GM12865 (cell line): Measurements from ENCODE around the gene GABRB3.

ENCODE experiments used
- DNase-seq: peaks from one replicate; pipeline ENCODE4 v3.0.0; 2010; ENCODE audit warnings: low read depth
- H3K4me3 ChIP-seq: 2 replicates; pipeline ENCODE4 v1.5.1; 2011; ENCODE audit warnings: mild to moderate bottlenecking, low read depth, low read length, control low read depth
- TF ChIP-seq, protein P1 (sequence below): IDR thresholded peaks from 2 replicates; pipeline ENCODE4 v1.5.1; 2011; ENCODE audit warnings: low read length, control low read depth, low read depth, inconsistent platforms; ENCODE audit not compliant: insufficient read depth; ENCODE audit errors: missing control alignments

Gene GABRB3

DNA sequence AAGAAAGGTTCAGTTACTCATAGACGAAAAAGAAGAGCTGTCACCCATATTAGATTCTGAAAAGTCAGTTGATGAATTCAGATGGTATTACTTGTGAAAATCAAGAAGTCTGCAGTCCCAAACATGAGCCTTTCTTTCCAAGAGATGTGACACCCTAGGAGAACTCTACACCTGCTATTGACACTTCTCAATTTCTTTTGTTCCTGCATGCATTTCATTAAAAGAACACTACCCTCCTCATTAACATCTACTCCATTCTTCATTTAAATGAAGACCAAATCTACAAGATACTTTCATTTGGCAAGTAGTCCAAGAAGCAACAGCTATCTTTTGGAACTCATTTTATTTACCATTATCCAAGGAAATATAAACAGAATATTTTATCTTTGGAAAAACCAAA lies 6.6 kb downstream of the GABRB3 start:
- H3K4me3 ChIP-seq = no peak overlapping the region
- TF ChIP-seq, protein P1, sequence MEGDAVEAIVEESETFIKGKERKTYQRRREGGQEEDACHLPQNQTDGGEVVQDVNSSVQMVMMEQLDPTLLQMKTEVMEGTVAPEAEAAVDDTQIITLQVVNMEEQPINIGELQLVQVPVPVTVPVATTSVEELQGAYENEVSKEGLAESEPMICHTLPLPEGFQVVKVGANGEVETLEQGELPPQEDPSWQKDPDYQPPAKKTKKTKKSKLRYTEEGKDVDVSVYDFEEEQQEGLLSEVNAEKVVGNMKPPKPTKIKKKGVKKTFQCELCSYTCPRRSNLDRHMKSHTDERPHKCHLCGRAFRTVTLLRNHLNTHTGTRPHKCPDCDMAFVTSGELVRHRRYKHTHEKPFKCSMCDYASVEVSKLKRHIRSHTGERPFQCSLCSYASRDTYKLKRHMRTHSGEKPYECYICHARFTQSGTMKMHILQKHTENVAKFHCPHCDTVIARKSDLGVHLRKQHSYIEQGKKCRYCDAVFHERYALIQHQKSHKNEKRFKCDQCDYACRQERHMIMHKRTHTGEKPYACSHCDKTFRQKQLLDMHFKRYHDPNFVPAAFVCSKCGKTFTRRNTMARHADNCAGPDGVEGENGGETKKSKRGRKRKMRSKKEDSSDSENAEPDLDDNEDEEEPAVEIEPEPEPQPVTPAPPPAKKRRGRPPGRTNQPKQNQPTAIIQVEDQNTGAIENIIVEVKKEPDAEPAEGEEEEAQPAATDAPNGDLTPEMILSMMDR = no peak
- DNase-seq = no peak

DNA sequence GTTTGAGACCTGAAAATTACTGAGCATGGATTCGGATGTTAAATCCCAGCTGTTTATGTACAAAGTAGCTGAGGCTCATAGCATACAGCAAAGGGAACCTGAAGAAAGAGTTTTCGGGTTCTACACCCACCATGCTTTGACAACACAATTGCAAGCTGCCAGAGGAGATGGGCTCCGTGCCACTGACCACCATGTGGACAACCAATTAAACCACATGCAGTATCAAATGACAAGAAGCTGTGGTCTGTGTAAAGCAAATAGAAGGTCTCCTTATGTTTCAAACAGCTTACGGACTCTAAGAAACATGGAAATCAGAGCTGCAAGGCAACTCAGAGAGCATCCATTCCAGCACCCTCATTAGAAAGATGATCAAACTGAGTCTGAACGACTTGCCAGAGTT lies 12.9 kb downstream of the GABRB3 start:
- TF ChIP-seq, protein P1 = no peak
- no peak for DNase-seq

DNA sequence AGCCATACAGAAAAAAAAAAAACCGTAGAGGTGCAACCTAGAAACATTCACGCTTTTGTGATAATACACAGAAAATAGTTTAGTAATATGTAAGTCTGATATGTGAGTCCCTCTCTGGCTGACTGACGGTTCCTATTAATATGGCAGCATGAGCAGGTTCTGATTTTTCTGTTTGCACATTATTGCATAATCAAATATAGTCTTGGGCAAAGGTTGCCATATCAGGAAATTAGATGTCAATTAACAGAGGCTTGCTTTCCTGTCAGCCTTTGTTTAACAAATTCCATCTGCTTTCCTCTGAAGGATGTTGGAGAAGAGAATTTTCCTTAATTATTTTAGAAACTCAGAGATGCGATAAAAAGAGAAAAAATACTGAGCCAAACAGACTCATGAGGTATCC lies 14.8 kb downstream of the GABRB3 start:
- no peak for DNase-seq
- TF ChIP-seq, protein P1 = no peak
- no peak overlapping the region for H3K4me3 ChIP-seq

More for the DNA sequence above, 12.9 kb downstream of the GABRB3 start:
- no peak overlapping the region for H3K4me3 ChIP-seq

- TF ChIP-seq, protein P1 = no peak
- H3K4me3 ChIP-seq = no peak overlapping the region
- DNase-seq = no peak
Measured at GRCh38 chr15:26757141-26757540, 15.7 kb downstream of the GABRB3 start.

DNA sequence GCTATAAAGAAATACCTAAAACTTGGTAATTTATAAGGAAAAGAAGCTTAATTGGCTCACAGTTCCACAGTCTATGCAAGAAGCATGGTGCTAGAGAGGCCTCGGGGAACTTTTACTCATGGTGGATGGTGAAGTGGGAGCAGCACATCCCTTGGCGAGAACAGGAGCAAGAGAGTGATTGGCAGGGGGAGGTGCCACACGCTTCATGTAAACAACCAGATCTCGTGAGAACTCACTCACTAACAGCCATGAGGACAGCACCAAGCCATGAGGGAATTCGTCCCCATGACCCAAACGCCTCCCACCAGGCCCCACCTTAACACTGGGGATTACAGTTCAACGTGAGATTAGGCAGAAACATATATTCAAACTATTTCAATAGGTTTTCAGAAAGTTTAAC lies 28.0 kb downstream of the GABRB3 start:
- DNase-seq = no peak
- TF ChIP-seq, protein P1 = no peak
- no peak overlapping the region for H3K4me3 ChIP-seq

DNA sequence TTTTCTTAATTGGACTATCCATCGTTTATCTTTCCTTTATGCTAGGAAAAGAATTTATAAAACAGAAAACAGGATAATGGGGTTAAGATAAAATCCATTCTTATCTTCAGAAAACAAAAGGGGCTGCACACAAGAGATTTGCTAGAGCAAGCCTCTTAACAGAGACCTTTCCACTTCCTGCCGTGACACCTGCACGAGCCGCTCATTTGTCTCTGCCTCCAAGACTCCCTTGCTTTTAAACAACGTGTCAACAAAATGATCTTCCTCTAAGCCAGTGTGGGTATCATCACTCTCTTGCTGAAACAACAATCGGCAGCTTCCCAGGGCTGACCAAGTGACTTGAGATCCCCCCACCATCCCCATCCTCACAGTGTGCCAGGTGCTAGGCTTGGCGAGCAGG lies 33.1 kb downstream of the GABRB3 start:
- TF ChIP-seq, protein P1 = no peak

GRCh38 chr15:26738996-26739395 lies 33.9 kb downstream of the GABRB3 start:
- TF ChIP-seq, protein P1 = no peak
- H3K4me3 ChIP-seq = no peak overlapping the region
- DNase-seq = no peak

More for the DNA sequence above, 33.1 kb downstream of the GABRB3 start:
- DNase-seq = no peak
- no peak overlapping the region for H3K4me3 ChIP-seq
